K562 (cell line): Measurements from ENCODE around the gene SERTAD2. TPM values are rescaled to one million over a fixed set of nuclear protein-coding genes. Genes with fewer than 3 reads are reported as not detected.
A peak's percentile ranks its signal among the peaks of the same experiment; 100 is the strongest.

ENCODE experiments used
- ASH1L ChIP-seq: fragments of 450-650 bp; IDR thresholded peaks from 2 replicates; pipeline ENCODE4 v1.6.1; 2018; ENCODE audit warnings: borderline replicate concordance, mild to moderate bottlenecking, low read depth; ENCODE audit not compliant: partially characterized antibody
- BMI1 ChIP-seq: fragments of 150-350 bp; IDR thresholded peaks from 2 replicates; pipeline ENCODE4 v1.6.1; 2014; ENCODE audit warnings: low read length
- CCAR2 ChIP-seq: fragments of 200-400 bp; formaldehyde crosslinking; IDR thresholded peaks from 2 replicates; pipeline ENCODE4 v1.6.1; 2017; ENCODE audit warnings: mild to moderate bottlenecking, low read depth, low read length
- CTBP1 ChIP-seq: fragments of 450-650 bp; IDR thresholded peaks from 2 replicates; pipeline ENCODE4 v1.6.1; 2016; ENCODE audit warnings: borderline replicate concordance
- ETV6 ChIP-seq, 3 experiments: fragments of 150-350 bp in 1 of 3; sonication (generic) in 1 of 3; formaldehyde crosslinking in 1 of 3; IDR thresholded peaks; 2 replicates each; pipeline versions ENCODE4 v1.6.1 to v1.8.0; 2014 to 2022; ENCODE audit warnings: borderline replicate concordance in 2 of 3, low read depth in 2 of 3, antibody characterized with exemption in 1 of 3, low read length in 1 of 3, mild to moderate bottlenecking in 1 of 3, missing genetic modification reagents in 1 of 3
- HIVEP1 ChIP-seq: fragments of 250-450 bp; sonication (Bioruptor Pico); IDR thresholded peaks from 2 replicates; pipeline ENCODE4 v1.4.0; 2020; ENCODE audit warnings: mild to moderate bottlenecking
- HMG20A ChIP-seq: fragments of 450-650 bp; formaldehyde crosslinking; conservative IDR thresholded peaks from 2 replicates; pipeline ENCODE4 v1.4.0; 2020; ENCODE audit warnings: mild to moderate bottlenecking, mixed read lengths
- HMGN3 ChIP-seq: IDR thresholded peaks from 2 replicates; pipeline ENCODE4 v1.6.1; 2011; ENCODE audit warnings: borderline replicate concordance, low read depth, mild to moderate bottlenecking, mixed read lengths, low read length; ENCODE audit not compliant: insufficient read length; ENCODE audit errors: extremely low read depth
- HNRNPUL1 ChIP-seq: fragments of 200-400 bp; formaldehyde crosslinking; IDR thresholded peaks from 2 replicates; pipeline ENCODE4 v1.6.1; 2017; ENCODE audit warnings: low read length
- ILF3 ChIP-seq: fragments of 450-650 bp; IDR thresholded peaks from 2 replicates; pipeline ENCODE4 v1.6.1; 2018; ENCODE audit warnings: antibody characterized with exemption, mild to moderate bottlenecking, moderate library complexity, borderline replicate concordance
- KDM1A ChIP-seq, 2 experiments: fragments of 450-650 bp; IDR thresholded peaks; 2 replicates each; pipeline ENCODE4 v1.6.1; 2016; ENCODE audit warnings: mild to moderate bottlenecking in 2 of 2
- MTA2 ChIP-seq: fragments of 450-650 bp; IDR thresholded peaks from 2 replicates; pipeline ENCODE4 v1.6.1; 2016; ENCODE audit warnings: low read depth
- NELFE ChIP-seq: IDR thresholded peaks from 2 replicates; pipeline ENCODE4 v1.6.1; 2011; ENCODE audit warnings: mild to moderate bottlenecking; ENCODE audit not compliant: insufficient read depth, insufficient read length
- PYGO2 ChIP-seq: fragments of 450-650 bp; IDR thresholded peaks from 2 replicates; pipeline ENCODE4 v1.6.1; 2016; ENCODE audit warnings: mild to moderate bottlenecking, missing genetic modification characterization, moderate library complexity, missing compliant biosample characterization
- SP1 ChIP-seq: sonication (generic); formaldehyde crosslinking; IDR thresholded peaks from 2 replicates; pipeline ENCODE4 v1.8.1; 2022; ENCODE audit warnings: mild to moderate bottlenecking, missing genetic modification reagents
- TRIM28 ChIP-seq: fragments of 450-650 bp; IDR thresholded peaks from 2 replicates; pipeline ENCODE4 v1.6.1; 2017
- polyA plus RNA-seq, 8 experiments: library from polyadenylated mRNA; depleted of rRNA in 4 of 8; stranded (reverse) in 5 of 8; unstranded in 3 of 8; fragments of >200 nt; fragmentation: Nextera tagmentation in 2 of 8; fragmentation: Illumina TruSeq in 1 of 8; extraction: Ambion mirVana in 2 of 8; extraction: Trizol in 1 of 8; gene quantifications; 2 replicates each; pipeline versions ENCODE4 v1.2.1 to v1.2.3, GENCODE V29; 2011 to 2014; ENCODE audit warnings: inconsistent platforms in 1 of 8, missing spikeins in 1 of 8
- total RNA-seq, 7 experiments: library from RNA; depleted of rRNA in 6 of 7; stranded (reverse); fragments of >200 nt in 6 of 7; fragmentation: Illumina TruSeq in 2 of 7; extraction: Trizol in 2 of 7; gene quantifications; 2 replicates each; pipeline versions ENCODE4 v1.2.1 to v1.2.3, GENCODE V29; 2011 to 2021; ENCODE audit warnings: low replicate concordance in 1 of 7
- TF ChIP-seq, protein P1 (sequence below): fragments of 250-450 bp; sonication (Bioruptor Pico); IDR thresholded peaks from 2 replicates; pipeline ENCODE4 v1.8.0; 2022; ENCODE audit warnings: inconsistent platforms, mild to moderate bottlenecking, moderate library complexity, borderline replicate concordance
- TF ChIP-seq, protein P2 (sequence below): sonication (generic); formaldehyde crosslinking; IDR thresholded peaks from 2 replicates; pipeline ENCODE4 v1.8.0; 2022; ENCODE audit warnings: mild to moderate bottlenecking, missing genetic modification reagents
- TF ChIP-seq, protein P3 (sequence below): conservative IDR thresholded peaks from 2 replicates; pipeline ENCODE4 v1.6.1; 2011; ENCODE audit warnings: low read depth, mild to moderate bottlenecking, low read length; ENCODE audit not compliant: control insufficient read depth
- TF ChIP-seq, protein P4 (sequence below): sonication (generic); formaldehyde crosslinking; IDR thresholded peaks from 2 replicates; pipeline ENCODE4 v1.8.0; 2022; ENCODE audit warnings: mild to moderate bottlenecking, missing genetic modification reagents

SERTAD2 gene
- total and polyA plus RNA-seq, 9 of the 15 experiments (the other 6 are each of a cell fraction or from before 2014, with no cell fraction given), result 3.0 to 12.5 (median 6.1) TPM

DNA sequence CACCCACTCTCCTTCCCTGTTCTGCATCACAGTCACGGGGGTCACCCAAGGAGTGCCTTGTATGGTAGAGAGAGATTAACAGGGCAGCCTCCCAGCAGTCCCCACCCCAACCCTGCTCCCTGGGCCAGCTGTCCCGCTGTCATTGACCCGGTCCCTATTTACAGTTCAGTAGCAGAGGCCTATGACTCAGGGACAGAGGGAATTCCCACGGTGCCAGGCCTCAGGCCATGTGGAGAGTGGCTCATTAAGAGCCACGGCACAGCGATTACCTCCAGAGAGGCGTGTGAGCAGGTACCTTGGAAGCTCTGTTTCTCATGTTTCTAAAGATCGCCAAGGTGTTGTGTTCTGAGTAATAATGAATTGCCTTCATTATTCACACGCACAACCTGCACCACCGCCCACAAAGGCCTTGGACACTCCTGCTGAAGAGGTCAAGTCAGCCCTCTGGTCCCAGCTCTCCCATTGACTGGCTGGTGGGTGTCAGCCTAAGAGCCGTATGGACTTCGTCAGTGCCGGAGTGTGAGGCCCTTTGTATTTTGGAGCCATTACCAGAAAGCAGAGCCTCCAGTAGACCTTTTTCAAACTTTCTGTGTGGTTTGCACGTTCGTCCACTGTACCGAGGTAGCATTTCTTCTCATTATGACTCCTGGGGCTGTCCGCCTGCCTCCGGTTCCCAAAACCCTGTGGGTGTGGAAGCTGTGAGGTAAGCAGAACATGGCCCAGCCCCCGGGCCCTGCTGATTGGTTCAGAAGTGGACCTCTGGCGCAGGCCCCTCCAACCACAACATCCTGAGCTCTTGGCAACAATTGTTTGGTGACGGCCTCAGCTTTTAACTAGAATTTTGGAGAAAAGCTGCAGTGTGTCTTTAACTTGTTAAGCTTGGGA is 47.0 kb downstream of the SERTAD2 start (continued):
- no peak for TF ChIP-seq MTA2
- TF ChIP-seq, protein P1, sequence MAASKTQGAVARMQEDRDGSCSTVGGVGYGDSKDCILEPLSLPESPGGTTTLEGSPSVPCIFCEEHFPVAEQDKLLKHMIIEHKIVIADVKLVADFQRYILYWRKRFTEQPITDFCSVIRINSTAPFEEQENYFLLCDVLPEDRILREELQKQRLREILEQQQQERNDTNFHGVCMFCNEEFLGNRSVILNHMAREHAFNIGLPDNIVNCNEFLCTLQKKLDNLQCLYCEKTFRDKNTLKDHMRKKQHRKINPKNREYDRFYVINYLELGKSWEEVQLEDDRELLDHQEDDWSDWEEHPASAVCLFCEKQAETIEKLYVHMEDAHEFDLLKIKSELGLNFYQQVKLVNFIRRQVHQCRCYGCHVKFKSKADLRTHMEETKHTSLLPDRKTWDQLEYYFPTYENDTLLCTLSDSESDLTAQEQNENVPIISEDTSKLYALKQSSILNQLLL (CRISPR knock-in tag), result no peak
- TF ChIP-seq BMI1, result no peak
- TF ChIP-seq SP1, result peak; percentile 44; the same call in 1 of the 2 replicates
- TF ChIP-seq ETV6 (IDR thresholded peaks at IDR 0.05; ENCODE audit: borderline replicate concordance in 1 of 2, low read depth in 2 of 2, low read length in 1 of 2), result no peak
- TF ChIP-seq ETV6 (CRISPR knock-in tag; IDR thresholded peaks at IDR 0.05; ENCODE audit: borderline replicate concordance), result no peak
- no peak for TF ChIP-seq HMGN3
- no peak for TF ChIP-seq ASH1L
- TF ChIP-seq, protein P2, sequence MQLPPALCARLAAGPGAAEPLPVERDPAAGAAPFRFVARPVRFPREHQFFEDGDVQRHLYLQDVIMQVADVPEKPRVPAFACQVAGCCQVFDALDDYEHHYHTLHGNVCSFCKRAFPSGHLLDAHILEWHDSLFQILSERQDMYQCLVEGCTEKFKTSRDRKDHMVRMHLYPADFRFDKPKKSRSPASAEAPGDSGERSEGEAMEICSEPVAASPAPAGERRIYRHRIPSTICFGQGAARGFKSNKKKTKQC (CRISPR knock-in tag), result no peak
- TF ChIP-seq NELFE, result no peak
- TF ChIP-seq PYGO2 (tag), result no peak
- TF ChIP-seq, protein P3, sequence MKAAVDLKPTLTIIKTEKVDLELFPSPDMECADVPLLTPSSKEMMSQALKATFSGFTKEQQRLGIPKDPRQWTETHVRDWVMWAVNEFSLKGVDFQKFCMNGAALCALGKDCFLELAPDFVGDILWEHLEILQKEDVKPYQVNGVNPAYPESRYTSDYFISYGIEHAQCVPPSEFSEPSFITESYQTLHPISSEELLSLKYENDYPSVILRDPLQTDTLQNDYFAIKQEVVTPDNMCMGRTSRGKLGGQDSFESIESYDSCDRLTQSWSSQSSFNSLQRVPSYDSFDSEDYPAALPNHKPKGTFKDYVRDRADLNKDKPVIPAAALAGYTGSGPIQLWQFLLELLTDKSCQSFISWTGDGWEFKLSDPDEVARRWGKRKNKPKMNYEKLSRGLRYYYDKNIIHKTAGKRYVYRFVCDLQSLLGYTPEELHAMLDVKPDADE, result no peak
- no peak for TF ChIP-seq TRIM28
- TF ChIP-seq HNRNPUL1, result no peak
- no peak for TF ChIP-seq CCAR2
- TF ChIP-seq, protein P4, sequence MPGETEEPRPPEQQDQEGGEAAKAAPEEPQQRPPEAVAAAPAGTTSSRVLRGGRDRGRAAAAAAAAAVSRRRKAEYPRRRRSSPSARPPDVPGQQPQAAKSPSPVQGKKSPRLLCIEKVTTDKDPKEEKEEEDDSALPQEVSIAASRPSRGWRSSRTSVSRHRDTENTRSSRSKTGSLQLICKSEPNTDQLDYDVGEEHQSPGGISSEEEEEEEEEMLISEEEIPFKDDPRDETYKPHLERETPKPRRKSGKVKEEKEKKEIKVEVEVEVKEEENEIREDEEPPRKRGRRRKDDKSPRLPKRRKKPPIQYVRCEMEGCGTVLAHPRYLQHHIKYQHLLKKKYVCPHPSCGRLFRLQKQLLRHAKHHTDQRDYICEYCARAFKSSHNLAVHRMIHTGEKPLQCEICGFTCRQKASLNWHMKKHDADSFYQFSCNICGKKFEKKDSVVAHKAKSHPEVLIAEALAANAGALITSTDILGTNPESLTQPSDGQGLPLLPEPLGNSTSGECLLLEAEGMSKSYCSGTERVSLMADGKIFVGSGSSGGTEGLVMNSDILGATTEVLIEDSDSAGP (CRISPR knock-in tag), result no peak
- no peak for TF ChIP-seq KDM1A (IDR thresholded peaks at IDR 0.05)
- TF ChIP-seq HIVEP1 (CRISPR knock-in tag), result no peak
- TF ChIP-seq HMG20A (CRISPR knock-in tag), result no peak
- TF ChIP-seq ILF3, result no peak
- peak; percentile 44 for TF ChIP-seq CTBP1
